Measurements from ENCODE around the gene PRRT4.
A peak's percentile ranks its signal among the peaks of the same experiment; 100 is the strongest.

PRRT4 gene

GRCh38 chr7:128361411-128362379, at the start of gene PRRT4:
PRRT4 (minus strand) TSS chr7:128361690.
- DNase-seq (ENCODE audit: low spot score): peak; percentile 86

DNA sequence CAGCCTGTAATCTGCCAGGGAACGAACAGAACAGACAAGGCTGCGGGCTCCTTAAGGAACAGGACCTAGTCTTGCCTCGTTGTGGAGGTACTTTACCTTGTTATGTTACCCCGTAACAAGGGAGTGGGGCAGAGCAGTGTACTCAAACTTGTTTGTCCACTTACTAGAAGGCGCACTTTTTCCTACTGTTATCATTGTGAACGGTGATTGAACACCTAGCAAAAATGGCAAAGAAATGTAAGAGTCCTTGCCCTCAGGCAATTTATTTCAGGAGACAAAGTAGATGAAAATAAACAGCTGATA, 48.9 kb upstream of the PRRT4 start:
- no peak for DNase-seq (ENCODE audit: low spot score)

DNA sequence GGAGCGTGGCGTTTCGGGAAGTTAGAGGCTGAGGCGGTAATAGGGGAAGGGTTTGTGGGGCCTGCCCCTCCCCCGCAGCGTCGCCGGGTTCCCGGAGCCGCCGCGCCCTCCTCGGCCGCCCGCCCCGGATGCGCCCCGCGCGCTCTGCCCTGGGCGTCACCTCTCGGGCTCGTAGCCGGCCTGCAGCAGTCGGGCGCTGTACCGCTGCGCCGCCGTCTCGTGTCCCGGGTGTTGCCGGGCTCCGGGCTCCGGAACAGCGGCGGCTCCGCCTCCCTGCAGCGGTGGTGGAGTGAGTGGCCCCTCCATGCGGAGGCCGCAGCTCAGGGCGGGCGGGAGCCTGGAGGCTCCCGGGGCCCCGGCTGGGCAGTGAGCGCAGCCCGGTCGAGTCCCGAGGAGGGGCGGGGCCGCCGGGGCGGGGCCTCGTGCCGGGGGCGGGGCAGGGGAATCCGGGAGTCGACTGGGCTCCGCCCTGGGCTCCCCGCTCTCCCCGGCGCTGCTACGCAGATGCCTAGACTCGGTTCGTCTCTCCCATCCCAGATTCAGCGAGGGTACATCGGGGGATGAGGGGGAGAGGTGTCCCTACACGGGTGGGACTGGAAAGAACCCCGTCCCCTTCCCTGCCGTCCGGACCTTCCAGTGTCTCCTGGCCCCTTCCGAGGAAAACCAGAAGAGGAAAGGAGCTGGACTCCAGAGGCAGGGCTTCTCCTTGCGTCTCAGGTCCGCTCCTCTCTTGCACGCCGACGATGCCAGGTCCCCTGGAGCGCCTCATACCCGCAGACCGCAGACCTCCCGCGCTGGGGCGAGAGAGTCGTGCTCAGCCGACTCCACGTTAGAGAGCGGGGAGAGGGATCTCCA, 48.3 kb upstream of the PRRT4 start, which contains the start of gene IMPDH1:
TSS of gene IMPDH1 (minus strand) at position 387 of the 855 bp plus-strand sequence. CDS start at position 306, 81 bp downstream.
- peak; percentile 98 for DNase-seq (ENCODE audit: low spot score)

DNA sequence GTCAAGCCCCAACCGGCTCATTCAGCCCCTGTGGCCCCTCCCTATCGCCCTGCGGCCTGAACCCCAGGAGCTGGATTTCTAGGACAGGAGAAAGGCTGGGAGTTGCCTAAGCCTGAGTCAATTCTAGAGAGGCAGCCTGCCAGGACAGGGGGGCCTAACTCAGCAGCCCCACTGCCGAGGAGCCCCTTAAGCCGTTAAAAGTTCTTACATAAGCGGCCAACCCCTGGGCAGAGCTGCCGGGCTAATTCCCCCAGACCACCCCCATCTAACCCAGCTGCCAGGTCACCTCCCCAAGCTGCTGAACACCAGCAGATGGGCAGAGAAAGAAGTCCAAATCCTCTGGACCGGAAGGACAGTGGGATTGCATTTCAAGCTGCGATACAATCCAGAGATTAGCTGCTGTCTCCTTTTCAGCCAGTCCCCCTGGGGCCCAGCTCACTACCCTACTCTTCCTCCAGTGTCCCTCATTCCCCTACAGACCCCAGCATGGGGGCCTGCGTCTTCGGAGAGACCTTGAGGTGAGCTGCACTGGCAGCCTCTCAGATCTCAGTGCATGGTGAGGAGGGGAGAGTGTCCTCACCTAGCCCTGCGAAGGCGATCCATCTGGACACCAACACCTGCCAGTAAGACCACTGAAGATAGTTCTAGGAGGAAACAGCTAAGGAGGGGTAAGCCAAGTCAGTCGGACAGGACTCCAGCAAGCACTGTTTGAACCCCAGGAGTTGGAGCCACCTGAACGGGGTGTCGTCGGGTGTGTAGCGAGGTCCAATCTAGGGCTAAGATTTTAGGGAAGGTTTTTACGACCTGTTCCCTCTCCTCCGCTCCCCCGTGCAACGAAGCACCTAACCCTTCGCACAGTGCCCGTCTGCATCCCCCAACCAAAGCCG, 47.5 kb upstream of the PRRT4 start:
- no peak for DNase-seq (ENCODE audit: low spot score)

DNA sequence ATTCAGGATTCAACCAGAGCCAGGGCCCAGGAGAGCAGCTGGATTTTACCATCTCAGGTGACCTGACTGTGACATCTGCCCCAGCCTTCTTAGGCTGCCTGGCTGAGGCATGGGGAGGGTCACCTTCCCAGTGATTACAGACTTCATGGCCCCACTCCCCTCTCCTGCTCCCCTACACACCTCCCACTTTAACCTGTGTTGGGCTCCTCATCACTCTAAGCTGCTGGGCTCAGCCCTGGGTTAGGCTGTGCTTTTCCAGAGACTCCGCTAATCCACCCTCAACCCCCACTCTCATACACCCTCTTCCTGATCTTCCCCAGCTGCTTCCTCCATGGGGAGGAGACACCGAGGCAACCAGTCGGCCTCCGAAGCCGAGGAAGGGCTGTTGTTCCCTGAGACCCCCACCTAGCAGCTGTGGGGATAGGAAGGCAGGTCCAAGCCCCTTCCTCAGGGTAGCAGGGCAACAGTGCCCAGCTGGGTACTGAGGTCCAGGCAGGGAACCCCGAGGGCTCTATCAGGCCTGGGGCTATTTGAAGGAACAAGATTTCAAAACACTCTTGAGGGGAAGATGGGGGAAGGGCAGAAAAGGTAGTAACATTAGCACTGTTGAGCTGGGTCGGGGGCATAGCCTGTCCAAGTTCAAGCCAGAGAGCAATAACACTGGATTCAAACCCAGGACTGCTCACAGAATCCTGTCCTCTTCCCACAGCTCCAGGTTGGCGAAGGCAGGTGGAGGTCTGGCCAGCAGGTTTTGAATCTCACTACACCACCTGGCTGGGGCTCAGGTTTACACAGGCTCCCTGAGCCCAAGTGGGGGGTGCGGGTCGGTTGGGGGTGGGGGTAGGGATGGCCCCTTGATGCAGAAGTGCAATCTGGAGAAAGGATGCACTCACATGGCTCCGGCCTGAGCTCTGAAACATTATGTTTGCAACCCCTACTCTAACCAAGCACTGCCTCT, 46.5 kb upstream of the PRRT4 start:
- DNase-seq (ENCODE audit: low spot score): no peak

- DNase-seq (ENCODE audit: low spot score): no peak
Measured at GRCh38 chr7:128407233-128407589, 45.7 kb upstream of the PRRT4 start.

DNA sequence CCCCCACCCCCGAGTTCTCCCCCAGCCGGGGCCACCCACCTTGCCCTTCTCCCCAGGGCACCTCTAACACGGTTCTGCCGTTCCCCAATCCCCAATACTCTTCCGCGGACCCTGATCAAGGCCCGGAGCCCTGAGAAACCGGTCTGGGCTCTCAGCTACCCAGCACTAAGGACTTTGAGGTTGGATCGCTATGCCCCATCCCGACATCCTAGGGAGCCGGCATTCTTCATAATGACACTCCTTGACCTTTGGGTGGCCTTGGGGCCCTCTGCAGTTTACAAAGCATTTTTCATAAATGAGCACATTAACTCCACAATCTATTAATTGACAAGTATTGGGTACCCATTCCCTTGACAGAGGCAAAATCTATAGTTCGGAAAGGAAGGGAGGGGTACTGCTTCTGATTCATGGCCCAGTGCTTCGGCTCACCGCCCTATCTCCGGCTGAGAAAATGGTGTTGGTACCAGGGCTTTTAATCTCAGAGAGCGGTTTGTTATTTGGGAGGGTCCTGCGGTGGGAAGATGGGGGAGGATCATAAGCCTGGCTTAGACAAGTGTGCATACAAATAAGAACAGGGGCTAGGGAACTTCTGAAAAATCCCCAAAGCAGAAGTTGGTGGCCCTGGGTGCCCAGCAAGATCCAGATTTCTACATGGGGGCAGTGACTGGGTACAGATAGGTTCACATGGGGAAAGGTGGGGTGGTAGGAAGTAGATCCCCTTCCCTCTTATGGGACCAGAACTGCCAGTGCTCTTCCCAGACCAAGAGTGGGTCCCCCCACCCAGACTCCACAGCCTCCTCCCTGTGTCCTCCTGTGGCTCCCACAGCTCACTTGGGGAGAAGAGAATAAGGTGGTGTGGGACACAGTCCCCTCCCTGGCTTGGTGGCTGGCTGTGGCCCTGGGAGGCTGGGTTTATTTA, 45.1 kb upstream of the PRRT4 start:
- DNase-seq (ENCODE audit: low spot score): peak; percentile 51

DNA sequence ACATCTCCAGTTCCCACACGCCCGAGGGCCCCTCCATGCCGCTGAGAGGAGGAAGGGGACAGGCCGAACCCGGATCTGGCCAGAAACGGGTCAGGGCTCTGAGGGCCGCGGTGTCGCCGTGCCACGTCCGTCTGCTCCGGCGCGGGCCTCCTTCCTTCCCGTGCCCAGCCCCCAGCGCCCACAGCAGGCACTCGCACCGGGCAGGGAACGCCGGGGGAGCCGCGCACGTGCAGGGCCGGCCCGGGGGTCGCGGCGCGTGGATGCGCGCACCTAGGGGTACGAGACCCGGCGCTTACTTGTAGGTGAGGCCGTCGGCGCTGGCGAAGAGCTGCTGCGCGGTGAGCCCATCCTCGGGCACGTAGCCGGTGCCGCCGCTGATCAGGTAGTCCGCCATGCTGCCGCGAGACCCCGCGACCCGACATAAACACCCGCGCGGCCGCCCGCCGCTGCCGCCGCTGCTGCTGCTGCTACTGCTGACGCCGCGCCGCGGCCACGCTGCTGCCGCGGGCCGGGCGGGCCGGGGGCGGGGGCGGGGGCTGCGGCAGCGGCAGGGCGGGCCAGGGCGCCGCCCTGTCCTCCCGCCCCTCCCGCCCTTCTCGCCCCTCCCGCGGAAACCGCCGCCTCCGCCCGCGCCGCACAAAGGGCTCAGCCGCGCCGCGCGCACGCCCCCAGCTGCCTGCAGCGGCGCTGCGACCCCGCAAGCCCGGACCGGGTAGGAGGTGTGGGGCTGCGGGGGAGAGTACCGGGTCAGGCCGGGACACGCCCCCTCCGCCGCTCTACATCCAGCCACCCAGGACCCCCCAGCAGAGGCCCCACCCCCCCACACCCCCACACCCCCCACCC, 44.2 kb upstream of the PRRT4 start:
- DNase-seq (ENCODE audit: low spot score): peak; percentile 83

DNA sequence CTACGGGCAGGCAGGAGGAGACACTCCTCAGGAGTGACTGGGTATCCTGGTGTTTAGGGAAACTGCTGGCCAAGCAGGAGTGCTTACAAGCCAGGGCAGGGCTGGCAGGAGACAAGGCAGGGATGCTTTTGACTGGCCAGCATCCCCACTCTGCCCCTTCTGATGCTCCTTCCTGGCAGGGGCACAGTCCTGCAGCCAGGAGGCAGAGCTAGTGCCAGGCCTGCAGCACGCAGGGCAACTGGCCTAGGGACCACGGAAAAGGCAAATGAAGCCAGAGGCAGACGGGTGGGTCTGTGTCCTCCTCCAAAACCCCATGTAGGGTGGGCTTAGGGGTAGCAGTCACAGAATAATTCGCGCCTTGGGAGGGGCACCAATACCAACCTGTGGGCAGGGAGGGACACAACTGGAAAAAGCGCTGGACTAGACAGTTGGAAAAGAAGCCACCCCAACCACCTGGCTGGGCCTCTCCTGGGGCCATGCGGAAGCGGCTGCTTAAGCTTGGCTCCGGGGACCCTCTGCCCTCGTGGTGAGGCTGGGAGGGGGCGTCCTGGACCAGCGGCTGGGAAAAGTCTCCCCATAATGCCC, 43.5 kb upstream of the PRRT4 start:
- no peak for DNase-seq (ENCODE audit: low spot score)

GRCh38 chr7:128404143-128404681, 42.7 kb upstream of the PRRT4 start:
- DNase-seq (ENCODE audit: low spot score): no peak

DNA sequence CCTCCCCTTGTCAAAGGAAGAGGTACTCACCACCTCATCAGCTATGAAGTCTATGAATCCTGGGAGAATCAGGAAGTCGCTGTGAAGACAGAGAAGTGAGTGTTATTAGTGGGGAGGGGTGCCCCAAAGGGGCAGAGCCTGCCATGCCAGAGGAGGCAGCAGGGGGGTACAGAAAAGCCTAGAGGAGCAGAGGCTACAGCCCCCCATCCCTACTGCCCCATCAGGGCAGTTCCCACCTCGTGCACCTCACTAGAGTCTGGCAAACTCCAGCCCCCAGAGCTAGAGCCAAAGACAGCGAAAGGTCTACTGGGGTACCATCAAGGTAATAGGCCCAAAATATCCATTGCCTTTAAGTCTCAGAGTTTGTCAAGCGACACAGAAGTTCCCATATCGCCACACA, 42.2 kb upstream of the PRRT4 start:
- DNase-seq (ENCODE audit: low spot score): no peak

GRCh38 chr7:128402356-128402755, 40.9 kb upstream of the PRRT4 start:
- no peak for DNase-seq (ENCODE audit: low spot score)

GRCh38 chr7:128400566-128400965, 39.1 kb upstream of the PRRT4 start:
- no peak for DNase-seq (ENCODE audit: low spot score)

GRCh38 chr7:128399991-128400390, 38.5 kb upstream of the PRRT4 start:
- no peak for DNase-seq (ENCODE audit: low spot score)

GRCh38 chr7:128398841-128399135, 37.3 kb upstream of the PRRT4 start:
- no peak for DNase-seq (ENCODE audit: low spot score)

- DNase-seq (ENCODE audit: low spot score): peak; percentile 79
Measured at GRCh38 chr7:128398016-128398840, 36.7 kb upstream of the PRRT4 start.

GRCh38 chr7:128396357-128396756, 34.9 kb upstream of the PRRT4 start:
- DNase-seq (ENCODE audit: low spot score): no peak
